ENCODE measurements around the gene PARP12. TPM values are rescaled to one million over a fixed set of nuclear protein-coding genes. Genes with fewer than 3 reads are reported as not detected.

The PARP12 gene
- polyA plus RNA-seq, 3 donors, result 11.3 to 24.3 (median 17.7) TPM

DNA sequence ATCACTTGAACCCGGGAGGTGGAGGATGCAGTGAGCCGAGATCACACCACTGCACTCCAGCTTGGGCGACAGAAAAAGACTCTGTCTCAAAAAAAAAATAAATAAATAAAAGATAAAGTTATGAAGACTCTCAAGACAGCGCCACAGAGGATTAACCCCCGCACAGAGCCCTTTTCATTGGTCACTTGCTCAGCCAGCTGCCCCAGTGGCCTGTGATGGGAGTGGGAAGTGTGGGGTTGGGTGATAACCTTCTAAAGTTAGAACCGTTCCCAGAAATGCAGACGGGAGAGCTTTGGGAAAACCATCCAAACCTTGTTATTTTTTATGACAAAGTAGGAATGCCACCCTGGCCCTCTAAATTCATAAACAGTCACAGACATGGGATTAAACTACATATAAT is 57.4 kb downstream of the PARP12 start:
- no peak overlapping the region for H3K27ac ChIP-seq (ENCODE audit: low read depth, low read length)
- WGBS, 3 donors, result 90 to 94% (median 93%) methylated on average over 7 of the region's 7 CpGs

DNA sequence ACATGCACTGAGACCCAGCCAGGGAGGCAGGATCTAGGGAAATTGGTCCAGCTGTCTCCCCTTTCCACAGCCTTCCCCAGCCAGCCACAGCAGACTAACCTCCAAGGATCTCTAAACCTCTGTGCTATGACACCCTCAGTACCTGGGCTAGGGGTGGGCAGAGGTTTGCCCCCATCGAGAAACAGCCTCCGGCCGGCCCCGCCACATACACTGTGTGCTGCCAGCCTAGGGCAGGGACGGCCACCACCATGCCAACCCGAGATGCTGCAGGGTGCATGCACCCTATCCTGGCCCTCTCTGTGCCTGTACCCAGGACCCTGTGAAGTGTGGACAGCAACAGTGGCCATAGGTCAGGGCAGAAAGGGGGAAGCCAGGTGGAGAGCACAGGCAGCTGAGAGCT is 58.1 kb downstream of the PARP12 start:
- no peak overlapping the region for H3K27ac ChIP-seq (ENCODE audit: low read depth, low read length)
- 98 to 99% (median 98%) methylated on average over 6 of the region's 6 CpGs for WGBS, 3 donors

DNA sequence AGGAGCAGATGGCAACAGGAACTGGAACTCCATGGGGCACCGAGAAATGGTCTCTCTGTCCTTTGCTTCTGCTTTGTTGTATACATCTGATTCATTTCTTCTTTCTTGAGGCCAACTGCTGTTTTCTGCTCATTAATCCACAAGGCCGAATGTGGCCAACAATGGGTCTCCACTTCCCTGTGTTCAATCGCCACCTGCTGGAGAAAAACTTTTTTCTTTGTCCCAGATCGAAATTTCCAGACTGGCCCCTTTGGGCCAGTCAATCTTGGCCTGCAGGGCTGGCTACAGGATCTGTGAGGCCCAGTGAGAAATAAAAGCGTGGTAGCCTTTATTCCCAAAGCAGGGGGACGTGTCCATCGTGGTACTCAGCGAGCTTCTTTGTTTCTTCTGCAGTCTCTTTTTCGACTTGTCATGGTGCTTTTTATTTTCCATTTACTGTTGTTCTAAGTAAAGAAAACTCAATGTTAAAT is 58.8 kb downstream of the PARP12 start:
- H3K27ac ChIP-seq (ENCODE audit: low read depth, low read length), result no peak overlapping the region
- WGBS, 3 donors, result 49 to 69% (median 51%) methylated on average over 9 of the region's 9 CpGs

DNA sequence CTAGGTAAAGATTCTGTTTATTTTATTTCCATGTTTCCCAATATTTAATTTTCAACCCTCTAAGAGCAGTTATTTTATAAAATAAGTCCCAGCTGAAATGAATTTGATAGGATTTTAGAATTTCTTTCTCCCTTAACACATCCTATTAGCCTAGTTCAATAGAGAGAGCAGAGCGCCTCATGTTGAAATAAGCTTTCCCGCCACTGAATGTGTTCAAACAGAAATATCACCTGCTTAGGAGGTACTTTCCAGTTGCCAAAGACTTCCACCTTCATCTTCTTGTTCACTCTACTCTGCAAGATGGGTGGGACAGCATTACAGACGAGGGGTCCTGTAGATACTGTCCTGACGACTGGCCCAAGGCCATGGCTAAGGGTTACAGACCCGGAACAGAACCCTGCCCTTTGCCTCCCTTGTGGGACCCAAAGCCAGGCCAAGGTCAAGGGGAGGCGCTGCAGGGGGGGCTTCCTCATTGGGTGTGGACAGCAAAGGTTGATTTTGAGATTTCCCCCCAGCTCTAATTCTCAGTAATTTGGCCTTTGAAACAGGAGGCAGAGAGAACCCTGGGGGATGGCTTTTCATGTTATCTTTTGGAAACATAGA is 62.0 kb downstream of the PARP12 start:
- 79 to 91% (median 87%) methylated on average over 6 of the region's 6 CpGs for WGBS, 3 donors
- no peak overlapping the region for H3K27ac ChIP-seq (ENCODE audit: low read depth, low read length)

DNA sequence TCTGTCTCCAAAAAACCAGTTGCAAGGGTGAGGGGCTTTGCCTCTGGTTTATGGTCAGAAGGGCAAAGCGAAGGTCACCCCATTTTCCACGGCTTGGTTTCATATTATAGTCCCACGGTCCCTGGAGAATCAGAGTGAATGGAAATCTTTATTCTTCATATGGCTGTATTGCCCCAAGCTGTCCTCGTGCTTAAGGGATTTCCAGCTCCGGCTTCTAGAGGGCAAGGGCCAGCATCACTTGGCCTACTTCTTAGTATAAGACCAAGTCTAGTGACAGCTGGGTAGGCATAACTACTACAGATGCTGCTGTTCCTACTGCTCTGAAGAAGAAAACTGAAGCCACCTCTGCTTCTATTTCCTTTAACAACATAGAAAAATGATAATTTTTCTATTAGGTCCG is 63.2 kb downstream of the PARP12 start:
- 86 to 96% (median 89%) methylated on average over 6 of the region's 6 CpGs for WGBS, 3 donors

DNA sequence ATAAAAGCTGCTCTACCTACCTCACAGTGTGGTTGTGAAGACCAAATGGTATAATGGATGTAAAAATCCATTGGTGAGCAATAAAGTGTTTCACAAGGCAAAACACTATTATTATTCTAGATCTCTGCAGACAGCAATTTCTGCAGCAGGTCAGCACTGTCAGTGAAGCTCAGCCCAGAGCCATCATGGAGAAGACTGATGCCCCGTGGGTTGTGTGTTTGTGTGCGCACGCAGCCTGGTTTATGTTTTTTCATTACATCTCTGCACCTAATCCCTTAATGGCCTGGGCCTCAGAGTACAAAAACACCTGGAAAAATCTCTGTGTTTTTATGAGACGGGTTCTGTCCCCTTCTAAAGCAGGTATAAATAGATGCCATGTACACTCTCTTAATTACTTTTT is 64.2 kb downstream of the PARP12 start:
- WGBS, 3 donors, result 96% methylated on average over 4 of the region's 4 CpGs
- H3K27ac ChIP-seq (ENCODE audit: low read depth, low read length), result no peak overlapping the region

More for the DNA sequence above, 63.2 kb downstream of the PARP12 start:
- no peak overlapping the region for H3K27ac ChIP-seq (ENCODE audit: low read depth, low read length)

DNA sequence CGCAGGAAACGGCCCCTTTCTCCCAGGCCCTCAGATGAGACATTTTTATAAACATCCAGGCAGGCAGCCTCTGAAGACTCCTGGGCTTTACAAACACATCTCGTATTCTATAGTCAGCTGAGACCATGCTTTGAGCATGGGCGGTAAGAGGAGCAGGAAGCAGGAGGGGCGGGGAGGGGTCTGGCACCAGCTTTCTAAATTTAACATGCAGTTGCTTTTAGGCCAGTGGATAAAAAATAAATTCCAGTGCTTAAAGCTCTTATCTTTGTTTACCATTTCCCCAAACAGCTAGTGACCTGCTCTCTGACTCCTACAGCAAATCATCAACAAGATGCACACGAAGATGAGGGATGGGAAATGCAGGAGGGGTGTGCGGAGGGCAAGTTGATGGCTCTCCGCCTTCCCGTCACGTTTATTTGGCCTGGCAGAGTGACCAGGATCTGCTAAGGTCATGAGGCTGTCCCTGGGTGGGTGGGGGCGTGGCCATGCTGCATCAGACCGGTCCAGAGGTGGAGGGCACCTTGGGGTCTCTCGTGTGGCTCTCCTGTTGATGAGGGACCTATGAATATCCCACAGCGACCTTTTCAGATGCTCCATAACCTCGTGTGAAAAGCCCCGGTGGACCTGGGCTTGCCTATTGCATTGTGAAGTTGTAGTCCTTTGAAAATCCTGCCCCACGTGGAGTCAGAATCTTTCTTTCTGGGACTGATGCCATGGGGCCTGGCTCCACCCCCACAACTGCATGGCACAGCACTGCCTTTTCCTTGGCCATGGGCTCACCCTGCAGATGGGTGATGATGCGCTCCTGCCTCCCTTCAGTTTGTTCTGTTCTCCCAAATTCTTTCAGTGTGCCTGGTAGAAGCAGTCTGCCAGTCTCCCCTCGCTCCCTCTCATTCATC is 67.5 kb downstream of the PARP12 start:
- 58 to 65% (median 65%) methylated on average over 19 of the region's 19 CpGs for WGBS, 3 donors
- H3K27ac ChIP-seq (ENCODE audit: low read depth, low read length), result no peak overlapping the region

DNA sequence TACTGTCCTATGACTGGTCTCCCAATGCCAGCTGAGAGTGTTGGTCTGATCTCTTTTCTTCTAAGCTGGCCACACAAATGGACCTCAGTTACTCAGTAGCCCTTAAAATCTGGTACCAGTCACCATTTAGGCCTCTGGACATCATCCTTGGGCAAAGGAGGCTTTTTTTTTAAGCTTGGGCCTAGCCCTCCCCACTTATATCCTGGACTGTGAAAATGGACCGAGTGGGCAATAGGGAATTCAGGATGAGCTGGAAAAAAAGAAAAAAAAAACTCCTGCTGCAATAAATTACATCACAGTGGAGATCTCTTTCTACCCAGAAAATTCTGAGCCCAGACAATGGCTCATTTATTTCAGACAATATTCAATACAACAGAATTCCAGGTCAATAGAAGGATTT is 68.4 kb downstream of the PARP12 start:
- H3K27ac ChIP-seq (ENCODE audit: low read depth, low read length), result no peak overlapping the region
- 78 to 96% (median 80%) methylated on average over 1 of the region's 1 CpG for WGBS, 3 donors

DNA sequence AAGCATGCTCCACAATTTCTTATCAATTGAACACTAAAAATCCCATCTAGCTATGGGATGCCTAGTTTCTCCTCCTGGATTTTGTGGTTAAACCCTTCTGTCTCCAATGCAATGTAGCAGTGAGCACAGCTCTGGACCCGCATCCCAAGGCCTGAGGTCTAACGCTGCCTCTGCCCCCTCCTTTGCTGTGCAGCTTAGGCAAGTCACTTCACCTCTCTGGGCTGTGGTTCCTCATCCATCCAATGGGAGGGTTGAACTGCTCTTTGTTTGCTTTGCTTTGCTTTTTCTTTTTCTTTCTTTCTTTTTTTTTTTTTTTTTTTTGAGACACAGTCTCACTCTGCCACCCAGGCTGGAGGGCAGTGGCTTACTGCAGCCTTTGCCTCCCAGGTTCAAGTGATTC is 69.2 kb downstream of the PARP12 start:
- no peak overlapping the region for H3K27ac ChIP-seq (ENCODE audit: low read depth, low read length)
- 93 to 96% (median 94%) methylated on average over 2 of the region's 2 CpGs for WGBS, 3 donors

DNA sequence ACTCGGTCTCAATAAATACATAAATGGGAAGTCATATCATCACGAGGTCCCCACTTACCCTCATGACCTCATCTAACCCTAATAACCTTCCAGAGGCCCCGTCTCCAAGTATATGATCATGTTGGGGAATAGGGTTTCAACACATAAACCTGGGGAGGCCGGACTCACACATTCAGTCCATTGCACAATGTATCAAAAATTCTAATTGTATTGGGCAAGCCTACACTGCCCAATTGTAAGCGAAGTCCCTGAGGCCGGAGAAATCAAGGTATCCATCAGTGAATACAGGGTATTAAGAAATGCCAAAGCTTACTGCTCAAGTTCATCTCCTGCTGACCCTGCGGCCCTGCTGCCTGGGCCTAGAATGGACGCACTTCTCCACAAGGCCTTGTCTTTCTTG is 69.6 kb downstream of the PARP12 start:
- 85 to 91% (median 86%) methylated on average over 8 of the region's 8 CpGs for WGBS, 3 donors
- H3K27ac ChIP-seq (ENCODE audit: low read depth, low read length), result no peak overlapping the region

DNA sequence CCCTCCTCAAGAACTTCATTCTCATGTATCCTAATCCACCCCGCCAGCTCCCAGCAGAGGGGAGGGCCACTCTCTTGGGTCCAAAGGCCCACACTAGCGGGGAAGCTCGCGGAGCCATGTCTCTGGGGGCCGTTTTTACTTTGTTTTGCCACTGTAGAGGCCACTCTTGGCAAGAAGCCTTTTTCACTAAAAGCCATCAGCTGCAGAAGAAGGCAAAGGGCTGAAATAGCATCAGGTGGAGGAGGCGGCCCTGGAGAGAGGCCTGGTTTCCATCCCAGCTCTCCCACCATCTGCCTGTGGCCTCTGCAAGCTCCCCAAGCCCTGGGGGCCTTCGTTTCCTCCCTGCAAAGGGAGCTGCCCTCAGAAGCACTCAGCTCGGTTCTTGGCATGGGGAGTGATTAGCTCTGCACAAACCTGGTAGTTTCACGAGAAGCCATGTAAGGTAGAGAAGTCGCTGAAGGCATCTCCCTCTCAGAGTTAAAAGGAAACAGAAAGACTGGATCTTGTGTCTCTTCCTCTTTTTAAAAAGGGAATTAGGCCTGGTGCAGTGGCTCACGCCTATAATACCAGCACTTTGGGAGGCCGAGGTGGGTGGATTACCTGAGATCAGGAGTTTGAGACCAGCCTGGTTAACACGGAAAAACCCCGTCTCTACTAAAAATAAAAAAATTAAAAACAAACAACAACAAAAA is 70.3 kb downstream of the PARP12 start:
- WGBS, 3 donors, result 65 to 80% (median 74%) methylated on average over 14 of the region's 14 CpGs
- H3K27ac ChIP-seq (ENCODE audit: low read depth, low read length), result no peak overlapping the region

DNA sequence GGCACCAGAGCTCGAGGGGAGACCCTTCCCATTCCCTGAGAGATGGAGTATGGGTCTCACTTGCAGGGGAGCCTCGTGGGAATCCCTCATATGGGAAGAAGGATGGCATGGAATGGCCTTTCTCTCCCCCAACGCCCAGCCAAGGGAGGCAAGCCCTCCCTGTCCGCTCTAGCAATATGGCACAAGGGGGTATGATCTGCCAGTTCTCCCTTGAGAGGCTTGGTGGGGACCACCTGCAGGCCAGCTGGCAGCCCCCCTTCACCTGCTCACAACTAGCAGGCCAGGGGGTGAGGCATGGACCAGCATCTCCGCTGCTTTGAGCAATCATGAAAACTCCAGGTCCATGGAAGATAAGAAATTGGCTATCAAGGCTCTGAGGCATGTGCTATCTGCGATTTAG is 70.8 kb downstream of the PARP12 start:
- no peak overlapping the region for H3K27ac ChIP-seq (ENCODE audit: low read depth, low read length)
- 84 to 88% (median 85%) methylated on average over 6 of the region's 6 CpGs for WGBS, 3 donors

DNA sequence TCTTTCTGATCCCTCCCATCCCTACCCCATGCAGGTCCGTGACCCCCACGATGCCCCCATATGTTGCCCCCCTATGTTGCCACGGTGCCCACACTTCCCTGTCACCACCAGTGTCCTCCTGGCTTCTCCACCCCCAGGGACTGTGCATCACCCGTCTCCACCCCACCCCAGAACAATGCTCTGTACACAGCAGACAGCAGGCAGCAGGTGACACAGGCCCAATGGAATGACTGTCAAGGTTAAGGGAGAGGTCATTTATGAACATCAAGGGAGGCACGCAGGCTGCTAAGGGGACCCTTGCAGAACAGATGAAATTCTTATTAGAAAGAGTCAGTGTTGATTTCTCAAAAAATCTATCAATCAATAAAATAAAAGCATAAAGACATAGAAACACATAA is 71.5 kb downstream of the PARP12 start:
- no peak overlapping the region for H3K27ac ChIP-seq (ENCODE audit: low read depth, low read length)
- WGBS, 3 donors, result 81 to 93% (median 93%) methylated on average over 5 of the region's 5 CpGs

DNA sequence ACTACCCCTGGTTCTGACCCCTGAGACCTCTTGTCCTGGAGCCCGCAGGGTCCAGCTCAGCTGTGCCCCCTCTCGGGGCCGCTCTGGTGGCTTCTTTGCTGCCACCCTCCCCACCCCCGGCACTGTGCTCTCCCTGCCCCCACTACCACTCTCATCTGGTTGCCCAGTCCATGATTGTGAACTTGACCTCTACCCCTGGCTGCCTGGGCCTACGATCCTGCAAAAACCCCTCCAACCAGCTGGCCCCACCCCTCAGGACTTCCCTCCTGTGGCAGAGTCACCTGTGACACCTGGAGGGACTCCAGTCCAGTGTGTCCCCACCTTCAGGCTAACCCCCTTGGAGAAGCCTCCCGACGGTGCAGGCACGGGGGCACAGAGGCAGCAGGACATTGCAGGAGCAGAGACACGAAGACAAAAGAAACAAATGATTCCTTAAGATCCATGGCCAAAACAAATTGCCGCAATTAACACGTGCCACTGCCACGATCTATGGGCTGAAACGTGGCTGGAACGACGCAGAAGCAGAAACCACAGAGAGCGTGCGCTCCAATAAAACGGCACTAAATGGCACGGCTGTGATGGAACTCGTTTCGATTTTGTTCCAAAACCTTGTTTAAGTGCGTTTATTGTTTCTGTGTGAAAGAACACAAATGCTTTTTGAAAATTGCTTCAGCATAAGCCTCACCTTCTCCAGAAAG is 72.0 kb downstream of the PARP12 start:
- no peak overlapping the region for H3K27ac ChIP-seq (ENCODE audit: low read depth, low read length)
- WGBS, 3 donors, result 93 to 96% (median 94%) methylated on average over 22 of the region's 22 CpGs

DNA sequence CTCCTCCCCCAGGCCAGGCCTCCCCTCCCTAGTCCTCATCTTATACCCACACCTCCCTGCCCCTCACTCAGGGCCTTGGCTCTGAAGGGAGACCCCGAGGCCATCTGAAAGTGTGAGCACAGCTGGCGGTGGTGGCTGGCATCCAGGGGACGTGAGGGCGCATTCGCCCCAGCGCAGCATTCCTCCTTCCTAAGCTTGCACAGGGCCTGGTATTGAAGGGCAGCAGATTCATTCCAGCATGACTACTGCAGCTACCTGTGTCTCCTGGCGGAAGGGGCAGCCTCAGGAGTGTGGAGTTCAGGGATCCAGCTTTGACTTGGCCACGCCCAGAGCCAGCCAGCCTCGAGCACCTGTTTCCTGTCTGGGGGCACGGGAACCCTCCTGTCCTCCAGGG is 72.6 kb downstream of the PARP12 start:
- H3K27ac ChIP-seq (ENCODE audit: low read depth, low read length), result no peak overlapping the region
- WGBS, 3 donors, result 81 to 88% (median 81%) methylated on average over 9 to 10 of the region's 10 CpGs

DNA sequence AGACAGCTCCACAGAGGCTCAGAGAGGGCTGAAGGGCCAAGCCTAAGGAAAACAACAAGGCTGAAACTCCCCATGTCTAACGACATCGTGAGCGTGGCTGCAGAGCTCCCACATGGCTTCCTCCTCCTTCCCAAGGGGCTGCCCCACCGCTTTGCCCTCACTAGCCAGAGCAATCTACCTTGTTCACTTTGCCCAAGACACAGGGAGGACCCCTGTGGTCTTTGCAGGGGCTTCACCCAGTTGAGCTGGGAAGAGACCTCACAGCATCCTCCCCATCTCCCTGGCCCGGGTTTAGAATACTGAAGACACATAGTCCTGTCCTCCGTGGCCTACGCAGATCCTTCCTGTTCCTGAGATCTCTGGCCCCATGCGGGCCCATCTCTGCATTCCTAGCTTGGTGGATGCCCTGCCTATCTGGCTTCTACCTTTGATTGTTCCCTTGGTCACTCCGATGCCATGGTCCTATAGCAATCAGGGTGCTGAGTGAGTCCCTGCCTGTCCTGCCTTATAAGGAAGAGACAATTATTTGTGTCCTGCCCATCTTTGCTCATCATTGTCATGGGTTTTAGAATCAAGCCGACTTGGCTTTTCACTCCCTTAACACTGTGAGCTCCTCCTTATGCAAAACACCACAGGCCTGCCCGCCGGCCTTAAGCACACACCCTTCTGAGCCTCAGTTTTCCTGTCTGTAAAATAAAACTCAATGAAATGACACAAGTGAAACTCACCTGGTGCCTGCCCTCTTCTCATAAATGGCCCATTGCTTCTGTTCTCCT is 73.2 kb downstream of the PARP12 start:
- H3K27ac ChIP-seq (ENCODE audit: low read depth, low read length), result no peak overlapping the region
- WGBS, 3 donors, result 79 to 91% (median 89%) methylated on average over 12 of the region's 12 CpGs

DNA sequence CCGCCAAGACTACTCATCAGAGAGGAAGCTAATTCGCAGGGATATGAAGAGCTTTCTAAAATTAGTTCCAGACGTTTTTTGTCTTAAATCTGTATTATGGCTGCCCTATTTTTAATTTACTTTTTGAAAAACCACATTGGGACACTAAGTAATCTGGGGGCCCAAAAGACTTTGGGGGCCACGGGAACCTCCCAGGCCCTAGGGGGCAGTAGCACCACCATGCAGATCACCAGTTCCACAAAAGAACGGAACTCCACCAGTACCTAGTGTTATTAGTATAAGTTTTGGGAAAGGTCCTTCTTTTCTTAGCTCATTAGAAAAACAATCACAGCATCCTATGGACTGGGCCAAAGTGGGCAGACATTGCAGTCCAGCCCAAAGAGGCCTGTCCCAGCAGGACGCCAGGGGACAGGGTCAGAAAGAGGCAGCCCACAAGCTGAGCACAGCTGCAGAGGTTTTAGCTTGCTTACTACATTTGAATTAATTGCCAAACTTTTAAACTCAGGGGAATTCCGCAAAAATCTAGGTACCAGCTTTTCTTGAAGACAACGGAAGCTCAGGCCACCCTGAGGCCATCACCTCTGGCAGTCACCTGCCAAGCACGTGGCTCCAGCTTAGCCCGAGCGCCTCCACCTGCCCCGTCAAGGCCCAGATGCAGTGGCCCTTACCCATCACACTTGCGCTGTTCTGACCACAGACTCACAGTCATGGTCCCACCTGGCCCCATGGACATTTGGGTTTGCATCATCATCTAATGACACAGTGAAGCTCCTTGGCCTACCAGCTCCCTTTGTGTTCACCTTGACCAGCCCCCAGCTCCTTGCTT is 74.8 kb downstream of the PARP12 start:
- whole genome bisulfite sequencing, 3 donors, result 81 to 87% (median 84%) methylated on average over 13 of the region's 13 CpGs
- no peak overlapping the region for H3K27ac ChIP-seq (ENCODE audit: low read depth, low read length)

Measured in adipose tissue (tissue), 3 donors.